Hypothalamus (tissue), 51 donors: ENCODE results near the gene TCP1.
A peak's percentile ranks its signal among the peaks of the same experiment; 100 is the strongest.
"Not testable (repeated sequence)": the region's sequence is repeated elsewhere in the genome, so short reads cannot be mapped to it uniquely, and the experiment has no call there.

Source experiments
- DNase-seq, 51 donors: peaks; one replicate each; lab custom pipeline; 2025; lab: John Stamatoyannopoulos, UW

TCP1 gene

GRCh38 chr6:159817951-159818739 lies 28.7 kb upstream of the TCP1 start:
- no peak for DNase-seq

DNA sequence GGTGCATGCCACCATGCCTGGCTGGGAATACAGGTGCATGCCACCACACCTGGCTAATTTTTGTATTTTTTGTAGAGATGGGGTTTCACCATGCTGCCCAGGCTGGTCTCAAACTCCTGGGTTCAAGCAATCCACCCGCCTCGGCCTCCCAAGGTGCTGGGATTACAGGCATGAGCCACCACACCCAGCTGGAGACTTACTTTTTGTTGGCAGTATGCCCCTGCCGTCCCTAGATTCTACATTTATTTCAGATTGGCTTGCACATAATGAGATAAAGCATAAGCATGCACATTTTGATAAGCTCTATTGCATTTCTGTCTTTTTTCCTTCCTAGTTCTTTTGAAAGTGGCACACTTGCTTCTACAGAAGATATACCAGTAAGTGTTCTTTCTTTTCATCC lies 27.4 kb upstream of the TCP1 start:
- DNase-seq: not testable (repeated sequence)

DNA sequence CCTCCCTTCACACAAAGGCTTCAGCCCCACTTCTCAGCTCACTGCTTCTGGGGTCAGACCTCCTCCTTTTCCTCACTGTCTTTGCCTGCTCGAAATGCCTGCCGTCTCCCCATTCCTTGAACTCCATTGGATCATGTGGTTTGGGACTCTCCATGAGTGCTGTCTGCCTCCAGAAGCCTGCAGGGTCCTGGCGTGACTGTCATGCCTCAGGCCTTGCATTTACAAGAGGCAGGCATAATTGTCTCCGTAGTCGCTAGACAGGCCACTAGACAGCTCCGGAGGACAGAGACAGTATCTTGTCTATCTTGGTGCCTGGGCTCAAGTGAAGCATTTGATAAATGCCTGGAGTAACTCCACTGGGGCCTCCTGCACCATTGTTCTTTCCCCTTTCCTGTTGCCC lies 26.0 kb upstream of the TCP1 start:
- no peak for DNase-seq

GRCh38 chr6:159813781-159814180 lies 24.4 kb upstream of the TCP1 start:
- DNase-seq: no peak

DNA sequence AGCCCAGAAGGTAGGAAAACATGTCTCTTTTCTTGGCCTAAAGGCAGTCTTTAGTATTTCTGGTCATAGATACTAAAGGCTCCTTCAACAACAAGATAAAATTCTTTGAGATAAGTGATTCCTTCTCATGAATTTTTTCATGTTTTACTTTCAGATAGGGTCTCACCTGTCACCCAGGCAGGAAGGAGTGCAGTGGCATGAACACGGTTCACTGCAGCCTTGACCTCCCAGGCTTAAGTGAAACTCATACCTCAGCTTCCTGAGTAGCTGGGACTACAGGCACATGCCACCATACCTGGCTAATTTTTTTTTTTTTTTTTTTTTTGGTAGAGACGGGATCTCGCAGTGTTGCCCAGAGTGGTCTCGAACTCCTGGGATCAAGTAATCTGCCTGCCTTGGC lies 19.7 kb upstream of the TCP1 start:
- DNase-seq: no peak

DNA sequence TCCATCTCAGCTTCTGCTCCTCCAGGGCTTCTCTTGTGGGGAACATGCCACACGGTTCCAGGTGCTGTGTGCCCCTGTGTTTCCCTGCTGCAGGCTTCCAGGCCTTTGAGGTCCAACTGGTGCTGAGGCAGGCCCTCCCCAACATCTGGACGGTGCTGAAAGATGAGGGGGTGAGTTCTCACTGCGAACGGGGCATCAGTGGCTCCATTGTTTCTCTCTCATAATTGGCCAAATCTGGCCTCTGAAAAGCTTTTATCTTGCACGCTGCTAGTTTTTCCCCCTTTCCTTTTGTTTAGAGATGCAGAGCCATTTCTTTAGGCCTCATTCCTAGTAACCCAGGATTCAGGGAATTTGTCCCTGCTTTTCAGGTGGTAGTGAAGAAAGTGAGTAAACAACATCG lies 19.2 kb upstream of the TCP1 start:
- peak in 10 of 51 donors; percentile 8 to 57 (median 26) for DNase-seq

DNA sequence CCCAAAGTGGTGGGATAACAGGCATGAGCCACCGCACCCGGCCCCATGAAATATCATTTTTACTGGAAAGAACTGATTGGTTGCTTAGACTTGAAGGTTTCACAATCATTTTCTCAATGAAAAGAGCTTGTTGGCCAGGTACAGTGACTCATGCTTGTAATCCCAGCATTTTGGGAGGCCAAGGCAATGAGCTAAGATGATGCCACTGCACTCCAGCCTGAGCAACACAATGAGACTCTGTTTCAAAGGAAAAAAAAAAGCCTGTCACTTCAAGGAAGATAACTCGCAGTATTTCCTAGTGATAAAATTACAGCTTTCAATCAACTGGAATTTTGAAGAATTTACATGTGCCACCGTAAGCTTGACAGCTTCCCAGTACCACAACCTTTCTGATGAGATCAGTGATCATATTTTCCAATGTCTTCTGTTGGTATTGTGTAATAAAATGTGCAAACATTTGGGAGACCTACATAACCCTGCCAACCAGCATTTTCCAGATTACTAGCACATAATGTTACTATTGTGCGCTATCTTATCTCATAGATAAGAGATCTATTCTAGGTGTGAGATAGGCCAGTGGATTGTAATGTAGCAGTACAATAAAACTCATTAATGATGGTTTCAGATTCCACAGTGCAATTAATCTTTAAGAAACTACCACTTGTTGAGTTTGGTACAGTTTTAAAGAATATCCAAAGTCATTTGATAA lies 17.9 kb upstream of the TCP1 start:
- no peak for DNase-seq

- no peak for DNase-seq
Measured at GRCh38 chr6:159806021-159806458, 16.6 kb upstream of the TCP1 start.

DNA sequence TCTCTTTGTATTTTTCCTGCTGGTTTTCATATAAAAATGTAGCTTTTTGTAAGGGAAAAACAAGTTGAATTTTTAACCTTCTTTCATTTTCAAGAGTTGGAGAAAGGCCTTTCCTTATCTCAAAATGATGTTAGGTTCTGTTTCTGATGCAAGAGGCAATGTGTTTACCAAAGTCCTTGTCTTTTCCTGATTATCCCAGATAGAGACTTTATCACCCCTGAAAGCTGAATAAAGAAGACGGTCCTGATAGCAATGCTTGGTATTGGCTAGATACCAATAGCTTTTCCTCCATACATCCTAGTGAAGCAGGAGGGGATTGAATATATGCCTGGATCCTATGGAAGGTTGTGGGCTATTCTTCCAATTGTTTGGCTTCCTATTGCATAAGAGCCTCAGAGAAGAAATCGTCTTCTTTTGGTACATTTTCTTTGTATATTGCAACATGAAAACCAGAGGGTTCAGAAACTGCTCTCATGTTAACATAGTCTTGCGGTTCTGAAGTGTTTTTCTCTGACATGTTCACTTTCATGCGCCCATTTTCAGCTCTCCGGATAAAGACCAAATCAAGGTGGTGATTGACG lies 16.1 kb upstream of the TCP1 start:
- DNase-seq: no peak

DNA sequence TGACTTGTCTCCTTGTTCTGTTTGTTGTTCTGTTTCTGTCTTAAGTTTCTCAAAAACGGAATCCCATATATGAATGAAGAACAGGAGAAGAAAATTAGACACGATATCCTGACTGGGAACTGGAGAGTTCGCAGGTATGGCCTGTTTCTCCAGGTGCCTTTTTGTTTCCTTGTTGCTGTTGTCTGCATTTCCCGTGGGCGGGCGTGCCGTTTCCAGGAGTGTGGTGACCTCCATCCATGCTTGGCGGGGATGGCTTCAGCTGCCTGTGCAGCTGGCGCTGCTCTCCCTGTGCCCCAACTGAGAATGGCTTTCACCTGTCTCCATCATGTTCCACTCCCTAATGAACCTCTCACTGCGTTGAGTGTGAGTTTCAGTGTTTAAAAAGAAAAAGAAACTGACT lies 15.1 kb upstream of the TCP1 start:
- DNase-seq: no peak

GRCh38 chr6:159801935-159802334 lies 12.5 kb upstream of the TCP1 start:
- DNase-seq: no peak

- no peak for DNase-seq
Measured at GRCh38 chr6:159800141-159800865, 10.9 kb upstream of the TCP1 start, which contains the start of gene PNLDC1. Gene PNLDC1 (plus strand): TSS chr6:159800276. CDS start chr6:159800308, 32 bp downstream.

DNA sequence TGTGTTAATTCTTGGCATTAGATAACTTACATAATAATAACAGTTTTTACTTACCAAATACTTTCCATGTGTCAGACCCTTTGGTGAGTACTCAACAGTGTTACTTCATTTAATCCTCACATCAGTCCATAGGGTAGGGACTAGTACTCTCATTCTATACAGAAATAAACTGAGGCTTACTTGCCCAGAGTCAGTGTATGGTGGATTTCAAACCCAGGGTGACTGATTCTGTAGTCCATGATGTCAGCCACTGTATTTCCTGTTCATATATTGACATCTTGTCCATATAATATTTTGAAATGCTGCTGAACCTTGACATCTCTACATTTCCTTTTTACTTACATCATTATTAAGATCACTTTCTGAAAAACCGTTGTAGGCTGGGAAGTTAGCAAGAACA lies 8.2 kb upstream of the TCP1 start:
- DNase-seq: no peak

DNA sequence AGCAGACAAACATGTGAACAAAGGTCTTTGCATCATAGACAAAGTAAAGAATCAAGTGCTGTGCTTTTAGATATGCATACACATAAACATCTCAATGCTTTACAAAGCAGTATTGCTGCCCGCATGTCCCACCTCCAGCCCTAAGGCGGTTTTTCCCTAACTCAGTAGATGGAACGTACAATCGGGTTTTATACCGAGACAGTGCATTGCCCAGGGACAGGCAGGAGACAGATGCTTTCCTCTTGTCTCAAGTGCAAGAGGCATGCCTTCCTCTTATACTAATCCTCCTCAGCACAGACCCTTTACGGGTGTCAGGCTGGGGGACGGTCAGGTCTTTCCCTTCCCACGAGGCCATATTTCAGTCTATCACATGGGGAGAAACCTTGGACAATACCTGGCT lies 5.6 kb upstream of the TCP1 start:
- not testable (repeated sequence) for DNase-seq

- DNase-seq: peak in 1 of 51 donors; percentile 28
Measured at GRCh38 chr6:159790956-159791598, 1.7 kb upstream of the TCP1 start.

DNA sequence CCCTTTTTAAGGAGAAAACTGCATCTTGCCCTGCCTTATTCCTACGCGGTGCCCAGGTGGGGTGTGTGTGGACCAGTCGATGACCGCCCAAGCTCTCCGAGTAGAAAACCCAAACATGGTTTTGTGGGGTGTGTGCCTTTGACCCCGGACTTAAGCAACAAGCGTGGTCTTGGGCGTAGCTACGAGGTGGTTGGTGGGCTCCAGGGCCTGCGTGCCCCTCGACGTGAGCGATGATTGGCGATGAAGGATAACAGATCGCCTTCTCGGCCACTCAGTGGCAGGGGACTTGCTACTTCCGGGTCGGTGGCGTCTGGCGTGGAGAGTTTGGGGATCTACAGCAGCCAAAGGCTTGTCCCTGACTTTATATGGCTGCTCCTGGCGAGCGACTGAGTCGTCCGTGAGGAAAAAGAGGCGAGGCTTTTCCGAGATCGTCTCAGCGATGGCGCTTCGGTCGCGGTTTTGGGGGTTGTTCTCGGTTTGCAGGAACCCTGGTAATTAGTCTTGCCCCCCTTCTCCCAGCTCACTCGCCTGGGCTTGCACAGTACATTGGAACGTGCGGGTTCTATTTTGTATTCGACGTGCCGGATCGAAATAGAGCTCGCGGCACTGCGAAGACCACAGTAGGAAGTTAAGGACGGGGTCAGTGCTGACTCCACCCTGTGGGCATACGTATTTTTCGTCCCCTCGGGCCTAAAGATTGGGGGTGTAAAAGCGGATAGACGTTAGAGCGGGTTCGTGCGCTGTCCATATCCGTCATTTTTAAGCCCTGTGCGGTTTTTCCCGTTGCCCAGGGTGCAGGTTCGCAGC lies 950 bp upstream of the TCP1 start, which contains the start of gene MRPL18:
TSS of gene MRPL18 (plus strand) at position 319 of the 807 bp plus-strand sequence. CDS start at position 440, 121 bp downstream.
- DNase-seq: peak; percentile 71 to 98 (median 91)

- peak in 7 of 51 donors; percentile 12 to 39 (median 26) for DNase-seq
Measured at GRCh38 chr6:159788753-159789376, 537 bp downstream of the TCP1 start.

DNA sequence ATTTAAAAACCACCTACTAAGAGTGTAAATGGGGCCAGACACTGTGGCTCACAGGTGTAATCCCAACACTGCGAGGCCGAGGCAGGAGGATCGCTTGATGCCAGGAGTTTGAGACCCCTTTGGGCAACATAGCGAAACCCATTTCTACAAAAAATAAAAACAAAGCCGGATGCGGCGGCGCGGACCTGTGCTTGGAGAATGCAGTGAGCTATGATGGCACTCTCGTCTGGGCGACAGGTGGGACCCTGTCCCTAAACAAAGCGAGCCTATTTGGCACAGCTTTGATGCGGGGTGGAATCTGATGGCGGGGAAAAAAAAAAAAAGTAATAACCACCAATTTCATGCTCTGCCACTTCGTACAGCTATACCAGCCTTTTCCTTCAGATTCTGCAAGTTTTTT lies 1.1 kb downstream of the TCP1 start:
- no peak for DNase-seq

DNA sequence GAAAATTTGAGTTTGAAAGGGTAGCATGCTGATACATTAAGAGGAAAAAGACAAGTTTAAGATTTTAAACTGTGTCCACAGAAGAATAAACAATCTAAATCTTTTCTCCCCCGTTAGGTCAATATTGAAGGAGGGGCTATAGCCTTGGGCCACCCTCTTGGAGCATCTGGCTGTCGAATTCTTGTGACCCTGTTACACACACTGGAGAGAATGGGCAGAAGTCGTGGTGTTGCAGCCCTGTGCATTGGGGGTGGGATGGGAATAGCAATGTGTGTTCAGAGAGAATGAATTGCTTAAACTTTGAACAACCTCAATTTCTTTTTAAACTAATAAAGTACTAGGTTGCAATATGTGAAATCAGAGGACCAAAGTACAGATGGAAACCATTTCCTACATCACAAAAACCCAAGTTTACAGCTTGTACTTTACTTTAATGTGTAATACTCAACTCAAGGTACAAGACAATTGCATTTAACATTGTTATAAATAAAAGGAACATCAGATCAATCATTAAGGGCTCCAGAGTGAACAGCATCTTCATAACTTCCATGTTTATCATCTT lies 10.8 kb downstream of the TCP1 start:
- no peak for DNase-seq
